Brain pericyte (primary cell): ENCODE data around the gene LRP3.
"Not testable (repeated sequence)": the region's sequence is repeated elsewhere in the genome, so short reads cannot be mapped to it uniquely, and the experiment has no call there.

Experiments
- DNase-seq: peaks from one replicate; pipeline ENCODE4 v3.0.0-alpha.2; 2012; ENCODE audit warnings: low read depth, low spot score

LRP3 gene, protein sequence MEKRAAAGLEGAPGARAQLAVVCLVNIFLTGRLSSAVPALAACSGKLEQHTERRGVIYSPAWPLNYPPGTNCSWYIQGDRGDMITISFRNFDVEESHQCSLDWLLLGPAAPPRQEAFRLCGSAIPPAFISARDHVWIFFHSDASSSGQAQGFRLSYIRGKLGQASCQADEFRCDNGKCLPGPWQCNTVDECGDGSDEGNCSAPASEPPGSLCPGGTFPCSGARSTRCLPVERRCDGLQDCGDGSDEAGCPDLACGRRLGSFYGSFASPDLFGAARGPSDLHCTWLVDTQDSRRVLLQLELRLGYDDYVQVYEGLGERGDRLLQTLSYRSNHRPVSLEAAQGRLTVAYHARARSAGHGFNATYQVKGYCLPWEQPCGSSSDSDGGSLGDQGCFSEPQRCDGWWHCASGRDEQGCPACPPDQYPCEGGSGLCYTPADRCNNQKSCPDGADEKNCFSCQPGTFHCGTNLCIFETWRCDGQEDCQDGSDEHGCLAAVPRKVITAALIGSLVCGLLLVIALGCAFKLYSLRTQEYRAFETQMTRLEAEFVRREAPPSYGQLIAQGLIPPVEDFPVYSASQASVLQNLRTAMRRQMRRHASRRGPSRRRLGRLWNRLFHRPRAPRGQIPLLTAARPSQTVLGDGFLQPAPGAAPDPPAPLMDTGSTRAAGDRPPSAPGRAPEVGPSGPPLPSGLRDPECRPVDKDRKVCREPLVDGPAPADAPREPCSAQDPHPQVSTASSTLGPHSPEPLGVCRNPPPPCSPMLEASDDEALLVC

DNA sequence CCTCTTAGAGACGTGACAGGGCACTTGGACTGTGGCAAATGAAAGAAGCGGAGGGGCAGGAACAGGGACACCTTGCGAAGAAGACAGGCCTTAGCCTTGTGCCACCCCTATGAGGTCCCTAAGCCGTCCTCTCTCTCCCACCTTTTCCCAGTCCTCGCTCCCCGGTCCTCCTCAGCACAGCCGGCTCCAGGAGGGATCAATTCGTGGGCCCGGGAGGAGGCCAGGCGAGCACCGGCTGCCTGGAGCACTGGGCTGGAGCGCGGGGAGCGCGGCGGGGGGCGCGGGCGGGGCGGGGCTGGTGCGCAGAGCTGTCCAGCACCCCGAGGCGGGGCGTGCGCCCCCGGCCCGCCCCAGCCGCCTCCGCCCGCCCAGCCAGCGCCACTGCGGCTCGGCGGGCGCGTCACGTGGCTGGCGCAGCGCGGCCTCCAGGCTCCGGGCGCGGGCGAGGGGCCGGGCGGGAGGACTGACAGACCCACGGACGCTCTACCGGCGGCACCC, at the start of gene LRP3:
TSS of gene LRP3 (plus strand) at position 466 of the 498 bp plus-strand sequence. CDS start 456 bp downstream, outside the sequence.
- DNase-seq: no peak

DNA sequence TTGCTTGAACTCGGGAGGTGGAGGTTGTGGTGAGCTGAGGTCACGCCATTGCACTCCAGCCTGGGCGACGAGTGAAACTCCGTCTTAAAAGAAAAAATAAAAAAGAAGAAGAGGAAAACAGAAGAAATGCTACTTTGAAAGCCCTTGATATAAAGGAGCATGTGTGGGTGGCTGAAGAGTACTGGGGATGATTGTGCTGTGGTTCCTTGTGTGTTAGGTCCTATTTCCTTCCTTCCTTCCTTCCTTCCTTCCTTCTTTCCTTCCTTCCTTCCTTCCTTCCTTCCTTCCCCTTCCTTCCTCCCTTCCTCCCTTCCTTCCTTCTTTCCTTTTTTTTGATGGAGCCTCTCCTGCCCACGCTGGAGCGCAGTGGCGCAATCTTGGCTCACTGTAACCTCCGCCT, 47.9 kb upstream of the LRP3 start:
- no peak for DNase-seq

DNA sequence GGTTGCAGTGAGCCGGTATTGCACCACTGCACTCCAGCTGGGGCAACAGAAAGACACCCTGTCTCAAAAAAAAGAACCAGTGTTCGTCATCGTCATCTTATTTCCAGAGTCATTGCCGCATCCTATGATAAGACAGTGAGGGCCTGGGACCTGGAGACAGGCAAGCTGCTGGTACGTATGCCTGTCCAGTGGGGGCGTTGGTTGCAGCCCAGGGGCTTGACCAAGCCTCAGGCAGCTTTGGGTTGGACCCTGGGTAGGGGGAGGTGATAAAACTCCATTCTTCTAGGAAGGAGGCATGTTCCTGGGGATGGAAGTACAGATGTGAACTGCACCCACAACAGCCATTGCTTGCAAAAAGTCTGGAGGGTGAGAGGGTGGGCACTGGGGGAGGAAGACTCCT, 46.6 kb upstream of the LRP3 start:
- no peak for DNase-seq

DNA sequence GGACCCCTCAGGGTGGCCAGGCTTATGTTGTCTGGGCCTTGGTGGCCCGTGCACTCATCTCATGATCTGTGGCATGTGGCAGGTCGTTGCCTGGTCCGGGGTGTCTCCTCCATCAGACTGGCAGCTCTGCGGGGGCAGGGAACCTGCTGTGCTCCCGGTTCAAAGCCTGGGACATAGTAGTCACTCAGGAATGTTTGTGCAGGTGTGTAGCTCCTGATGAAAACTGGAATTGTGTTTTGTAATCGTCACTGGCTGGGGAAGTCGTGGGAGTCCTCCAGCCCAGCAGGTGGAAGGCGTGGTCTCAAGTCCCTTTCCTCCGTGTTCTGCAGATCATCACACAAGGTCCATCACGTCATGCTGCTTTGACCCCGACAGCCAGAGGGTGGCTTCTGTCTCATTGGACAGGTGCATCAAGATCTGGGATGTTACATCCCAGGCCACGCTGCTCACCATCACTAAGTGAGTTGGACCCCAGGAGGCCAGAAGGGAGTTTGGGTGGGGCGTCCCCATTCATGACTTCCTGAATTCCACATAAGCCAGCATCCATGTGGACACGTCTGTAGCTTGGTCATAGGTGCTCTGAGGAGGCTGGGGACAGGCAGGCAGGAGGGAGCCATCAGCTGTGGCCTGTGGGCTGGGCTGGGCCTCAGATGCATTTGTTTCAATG, 43.1 kb upstream of the LRP3 start:
- no peak for DNase-seq

DNA sequence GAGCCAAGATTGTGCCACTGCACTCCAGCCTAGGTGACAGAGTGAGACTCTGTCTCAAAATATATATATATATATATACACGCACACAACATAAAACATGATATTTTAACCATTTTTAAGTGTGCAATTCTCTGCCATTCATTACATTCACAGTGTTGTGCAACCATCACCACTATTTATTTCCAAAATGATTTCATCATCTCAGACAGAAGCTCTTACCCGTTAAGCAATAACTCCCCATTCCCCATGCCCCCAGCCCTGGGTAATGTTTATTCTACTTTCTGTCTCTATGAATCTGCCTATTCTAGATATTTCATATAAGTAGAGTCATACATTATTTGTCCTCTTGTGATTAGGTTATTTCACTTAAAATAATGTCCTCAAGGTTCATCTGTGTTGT, 42.0 kb upstream of the LRP3 start:
- DNase-seq: no peak

DNA sequence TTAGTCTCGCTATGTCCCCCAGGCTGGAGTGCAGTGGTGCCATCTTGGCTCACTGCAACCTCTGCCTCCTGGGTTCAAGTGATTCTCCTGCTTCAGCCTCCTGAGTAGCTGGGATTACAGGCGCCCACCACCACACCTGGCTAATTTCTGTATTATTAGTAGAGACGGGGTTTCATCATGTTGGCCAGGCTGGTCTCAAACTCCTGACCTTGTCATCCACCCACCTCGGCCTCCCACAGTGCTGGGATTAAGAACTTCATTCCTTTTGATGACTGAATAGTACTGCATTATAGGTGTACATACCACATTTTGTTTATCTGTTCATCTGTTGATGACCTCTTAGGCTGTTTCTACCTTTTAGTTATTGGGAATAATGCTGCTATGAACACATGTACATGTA, 41.5 kb upstream of the LRP3 start:
- DNase-seq: not testable (repeated sequence)

DNA sequence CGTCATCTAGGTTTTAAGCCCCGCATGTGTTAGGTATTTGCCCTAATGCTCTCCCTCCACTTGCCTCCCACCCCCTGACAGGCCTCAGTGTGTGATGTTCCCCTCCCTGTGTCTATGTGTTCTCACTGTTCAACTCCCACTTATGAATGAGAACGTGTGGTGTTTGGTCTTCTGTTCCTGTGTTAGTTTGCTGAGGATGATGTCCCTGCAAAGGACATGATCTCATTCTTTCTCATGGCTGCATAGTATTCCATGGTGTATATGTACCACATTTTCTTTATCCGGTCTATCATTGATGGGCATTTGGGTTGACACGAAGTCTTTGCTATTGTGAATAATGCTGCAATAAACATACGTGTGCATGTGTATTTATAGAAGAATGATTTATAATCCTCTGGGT, 39.8 kb upstream of the LRP3 start:
- not testable (repeated sequence) for DNase-seq

DNA sequence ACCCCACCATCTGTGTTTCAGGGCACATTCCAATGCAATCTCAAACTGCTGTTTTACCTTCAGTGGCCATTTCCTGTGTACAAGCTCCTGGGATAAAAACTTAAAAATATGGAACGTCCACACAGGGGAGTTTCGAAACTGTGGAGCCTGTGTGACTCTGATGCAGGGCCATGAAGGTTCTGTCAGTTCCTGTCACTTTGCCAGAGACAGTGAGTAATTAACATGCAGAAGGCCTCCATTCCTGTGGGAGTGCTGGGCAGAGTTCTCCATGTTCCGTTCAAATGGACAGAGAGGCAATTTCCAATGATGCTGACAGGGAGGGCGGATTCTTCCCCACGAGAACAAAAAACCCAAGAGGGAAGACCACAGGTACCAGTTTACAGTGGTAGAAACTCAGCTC, 37.8 kb upstream of the LRP3 start:
- DNase-seq: no peak

DNA sequence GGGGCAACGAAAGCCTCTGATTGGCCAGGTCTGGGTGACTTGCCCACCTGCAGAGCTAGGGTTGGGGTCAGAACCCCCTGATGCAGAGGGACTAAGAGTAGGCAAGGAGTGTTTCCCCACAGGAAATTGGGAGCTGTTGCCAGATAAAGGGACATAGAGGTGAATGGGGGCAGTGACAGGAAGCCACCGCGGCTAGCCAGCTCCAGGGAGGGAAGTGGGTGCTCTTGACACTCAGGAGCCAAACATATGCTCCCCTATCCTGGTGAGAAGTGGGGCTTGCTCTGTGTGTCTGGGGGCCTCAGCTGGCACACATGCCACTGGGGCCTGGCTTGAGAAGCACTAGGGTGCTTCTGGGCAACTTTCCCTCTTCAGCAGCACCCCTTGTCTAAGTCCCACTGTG, 36.2 kb upstream of the LRP3 start:
- DNase-seq: no peak

DNA sequence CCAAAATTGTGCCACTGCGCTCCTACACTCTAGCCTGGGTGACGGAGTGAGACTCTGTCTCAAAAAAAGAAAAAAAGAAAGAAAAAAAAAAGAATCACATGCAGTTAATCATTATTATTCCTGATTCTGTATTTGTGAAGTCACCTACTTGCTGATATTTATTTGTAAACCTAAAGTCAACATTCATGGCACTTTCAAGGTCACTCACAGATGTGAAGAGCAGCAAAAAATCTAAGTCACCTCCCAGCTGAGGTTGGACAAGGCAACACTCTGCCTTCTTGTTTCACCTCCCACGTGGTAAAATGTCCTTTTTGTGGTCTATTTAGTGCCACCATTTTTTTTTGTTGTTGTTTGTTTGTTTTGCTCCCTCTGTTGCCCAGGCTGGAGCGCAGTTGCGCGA, 35.8 kb upstream of the LRP3 start:
- DNase-seq: no peak

DNA sequence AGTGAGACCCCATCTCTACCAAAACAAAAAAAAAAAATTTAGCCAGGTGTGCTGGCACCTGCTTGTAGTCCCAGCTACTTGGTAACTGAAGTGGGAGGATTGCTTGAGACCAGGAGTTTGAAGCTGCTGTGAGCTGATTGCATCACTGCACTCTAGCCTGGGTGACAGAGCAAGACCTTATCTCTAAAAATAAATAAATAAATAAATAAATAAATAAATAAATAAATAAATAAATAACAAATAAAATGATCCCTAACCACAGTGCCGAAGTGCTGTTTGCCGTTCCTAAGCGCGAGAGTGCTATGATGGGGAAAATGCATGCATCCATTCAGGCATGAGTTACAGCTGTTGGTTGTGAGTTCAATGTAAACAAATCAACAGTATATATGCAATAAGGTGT, 35.0 kb upstream of the LRP3 start:
- no peak for DNase-seq

DNA sequence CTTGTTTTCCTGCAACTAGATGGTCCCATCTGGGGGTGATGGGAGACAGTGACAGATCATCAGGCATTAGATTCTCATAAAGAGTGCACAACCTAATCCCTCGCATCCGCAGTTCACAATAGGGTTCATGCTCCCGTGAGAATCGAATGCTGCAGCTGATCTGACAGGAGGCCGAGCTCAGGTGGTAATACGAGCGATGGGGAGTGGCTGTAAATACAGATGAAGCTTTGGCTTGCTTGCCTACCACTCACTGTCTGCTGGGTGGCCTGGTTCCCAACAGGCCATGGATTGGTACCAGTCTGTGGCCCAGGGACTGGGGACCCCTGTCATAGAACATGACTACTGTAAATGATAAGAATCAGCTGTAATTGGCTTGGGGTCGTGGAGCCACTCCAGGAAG, 34.2 kb upstream of the LRP3 start:
- no peak for DNase-seq

DNA sequence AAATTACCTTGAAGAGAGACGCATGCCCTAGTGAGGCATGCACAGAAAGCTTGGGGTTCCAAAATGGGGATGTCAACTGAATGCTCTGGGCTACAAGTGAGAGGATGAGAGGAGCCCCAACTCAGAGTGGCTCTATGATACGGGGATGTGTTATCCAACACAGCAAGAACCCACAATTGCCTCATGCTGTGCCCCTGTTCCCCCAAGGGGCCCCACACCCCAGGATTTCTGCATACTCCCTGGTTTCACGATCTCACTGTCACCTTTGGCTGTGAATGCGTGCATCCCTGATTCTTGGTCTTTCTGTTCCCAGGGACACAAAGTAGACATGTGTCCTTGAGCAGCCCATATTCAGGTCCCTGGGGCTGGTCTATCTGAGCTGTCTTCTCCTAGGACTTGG, 32.9 kb upstream of the LRP3 start:
- no peak for DNase-seq

DNA sequence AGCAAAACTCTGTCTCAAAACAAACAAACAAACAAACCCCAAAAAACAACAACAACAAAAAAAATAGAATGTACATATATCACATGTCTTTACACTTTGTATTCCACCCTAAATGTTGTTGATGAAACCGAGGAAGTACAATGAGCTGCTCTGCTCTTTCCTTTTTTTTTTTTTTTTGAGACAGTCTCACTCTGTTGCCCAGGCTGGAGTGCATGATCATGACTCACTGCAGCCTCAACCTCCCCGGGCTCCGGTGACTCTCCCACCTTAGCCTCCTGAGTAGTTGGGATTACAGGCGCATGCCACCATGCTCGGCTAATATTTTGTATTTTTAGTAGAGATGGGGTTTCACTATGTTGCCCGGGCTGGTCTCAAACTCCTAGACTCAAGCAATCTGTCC, 30.6 kb upstream of the LRP3 start:
- no peak for DNase-seq

DNA sequence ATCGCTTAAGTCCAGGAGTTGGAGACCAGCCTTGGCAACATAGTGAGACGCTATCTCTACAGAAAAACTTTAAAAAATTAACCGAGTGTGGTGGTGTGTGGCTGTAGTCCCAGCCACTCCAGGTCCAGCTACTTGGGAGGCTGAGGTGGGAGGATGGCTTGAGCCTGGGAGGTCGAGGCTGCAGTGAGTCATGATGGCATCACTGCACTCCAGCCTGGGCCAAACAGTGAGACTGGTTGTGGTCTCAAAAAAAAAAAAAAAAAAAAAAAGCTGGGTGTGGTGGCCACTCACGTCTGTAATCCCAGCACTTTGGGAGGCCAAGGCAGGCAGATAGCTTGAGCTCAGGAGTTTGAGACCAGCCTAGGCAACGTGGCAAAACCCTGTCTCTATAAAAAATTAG, 28.1 kb upstream of the LRP3 start:
- DNase-seq: not testable (repeated sequence)

DNA sequence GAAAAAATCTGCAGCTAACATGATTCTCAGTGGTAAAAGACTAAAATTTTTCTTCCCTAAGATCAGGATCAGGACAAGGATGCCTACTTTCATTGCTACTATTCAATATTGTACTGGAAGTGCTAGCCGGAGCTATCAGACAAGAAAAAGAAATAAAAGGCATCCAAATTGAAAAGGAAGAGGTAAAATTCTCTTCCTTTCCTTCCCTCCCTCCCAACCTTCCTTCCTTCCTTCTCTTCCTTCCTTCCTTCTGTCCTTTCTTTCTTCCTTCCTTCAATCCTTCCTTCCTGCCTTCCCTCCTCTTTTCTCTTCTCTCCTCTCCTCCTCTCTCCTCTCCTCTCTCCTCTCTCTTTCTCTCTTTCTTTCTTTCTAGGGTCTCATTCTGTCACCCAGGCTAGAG, 26.7 kb upstream of the LRP3 start:
- DNase-seq: no peak

DNA sequence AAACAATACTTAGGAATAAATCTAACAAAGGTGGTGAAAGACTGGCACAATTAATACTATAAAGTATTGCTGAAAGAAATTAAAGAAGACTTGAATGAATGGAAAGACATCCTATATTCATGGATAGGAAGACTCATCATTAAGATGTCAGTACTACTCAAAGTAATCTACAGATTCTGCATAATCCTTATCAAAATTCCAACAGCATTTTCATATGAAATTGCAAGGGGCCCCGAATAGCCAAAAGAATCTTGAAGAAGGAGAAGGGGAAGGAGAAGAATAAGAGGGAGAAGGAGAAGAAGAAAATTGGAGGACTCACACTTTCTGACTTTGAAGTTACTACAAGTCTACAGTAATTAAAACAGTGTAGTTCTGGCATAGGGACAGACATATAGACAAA, 25.6 kb upstream of the LRP3 start:
- no peak for DNase-seq

DNA sequence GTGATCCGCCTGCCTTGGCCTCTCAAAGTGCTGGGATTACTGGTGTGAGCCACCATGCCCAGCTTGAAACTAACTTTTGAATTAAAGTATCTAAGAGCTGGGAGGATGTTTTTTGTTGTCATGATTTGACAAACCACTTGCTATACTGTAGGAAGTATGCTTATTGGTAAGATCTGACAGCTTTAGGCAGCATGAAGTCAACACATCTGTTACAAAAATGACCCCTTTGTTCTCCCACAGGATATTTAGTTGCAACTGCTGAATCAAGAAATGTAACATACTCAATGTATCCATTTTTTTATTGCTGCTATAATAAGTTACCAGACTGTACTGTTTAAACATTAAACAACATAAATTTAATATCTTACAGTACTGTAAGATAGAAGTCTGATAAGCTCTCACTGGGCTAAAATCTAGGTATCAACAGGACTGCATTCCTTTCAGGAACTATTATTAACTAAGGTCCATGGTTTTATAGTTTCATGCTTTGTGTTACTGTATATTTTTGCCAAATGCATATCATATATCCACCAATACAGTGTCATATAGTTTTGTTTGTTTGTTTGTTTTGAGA, 22.8 kb upstream of the LRP3 start:
- no peak for DNase-seq

DNA sequence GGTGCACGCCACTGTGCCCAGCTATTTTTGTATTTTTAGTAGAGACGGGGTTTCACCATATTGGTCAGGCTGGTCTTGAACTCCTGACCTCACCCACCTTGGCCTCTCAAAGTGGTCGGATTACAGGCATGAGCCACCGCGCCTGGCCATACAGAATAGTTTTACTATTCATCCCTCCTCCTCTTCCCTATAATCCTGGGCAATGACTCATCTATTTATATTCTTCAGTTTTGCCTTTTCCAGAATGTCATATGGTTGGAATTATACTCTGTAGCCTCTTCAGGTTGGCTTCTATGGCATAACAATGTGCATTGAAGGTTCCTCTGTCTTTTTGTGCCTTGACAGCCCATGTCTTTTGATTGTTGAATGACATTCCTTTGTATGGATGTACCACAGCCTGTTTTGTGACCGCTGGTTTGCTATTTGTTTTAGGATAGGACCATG, 22.2 kb upstream of the LRP3 start:
- DNase-seq: no peak

DNA sequence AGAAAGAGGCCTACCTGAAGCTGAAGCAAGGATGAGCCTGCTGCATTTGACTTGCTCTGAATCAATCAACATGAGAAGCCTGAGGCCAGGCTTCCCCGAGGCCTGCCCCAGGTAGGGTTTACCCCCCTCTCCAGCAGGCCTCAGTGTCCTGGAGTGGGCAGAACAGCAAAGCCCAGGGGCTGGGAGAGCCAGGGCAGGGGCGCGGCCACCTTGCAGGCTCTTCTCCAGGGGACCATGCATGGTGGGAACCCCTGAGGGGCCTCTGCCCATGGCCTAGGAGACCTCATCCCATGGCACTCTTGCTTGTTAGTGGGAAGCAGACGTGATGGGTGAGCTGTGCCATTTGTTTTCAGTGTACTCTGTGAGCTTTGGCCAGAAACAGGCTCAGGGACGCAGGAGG, 19.9 kb upstream of the LRP3 start:
- DNase-seq: no peak

DNA sequence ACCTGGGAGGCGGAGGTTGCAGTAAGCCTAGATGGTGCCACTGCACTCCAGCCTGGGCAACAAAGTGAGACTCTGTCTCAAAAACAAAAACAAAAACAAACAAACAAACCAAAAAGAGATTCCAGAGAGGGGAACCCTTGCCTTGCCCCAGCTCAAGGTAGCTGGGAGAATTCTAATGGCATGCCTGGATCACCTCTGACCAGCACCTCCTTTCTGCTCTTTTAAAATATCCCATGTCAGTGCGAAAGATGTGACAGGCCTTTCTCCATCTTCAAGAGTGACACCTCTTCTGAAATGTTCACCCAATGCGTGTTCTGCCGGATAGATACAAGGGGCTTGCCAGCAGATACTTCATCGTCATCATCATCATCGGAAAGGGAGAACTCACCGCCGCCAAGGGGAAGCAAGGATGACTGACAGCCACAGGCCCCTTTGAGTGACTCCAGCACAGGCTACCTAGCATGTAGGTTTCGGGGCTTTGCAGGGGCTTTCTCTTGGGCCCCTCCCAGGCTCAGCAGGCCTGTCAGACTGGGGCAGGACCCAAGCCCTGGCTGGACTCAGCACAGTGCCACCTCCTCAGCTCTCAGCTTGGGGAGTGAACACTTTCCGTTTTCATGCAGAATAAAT, 18.9 kb upstream of the LRP3 start:
- DNase-seq: no peak
